GM21737 (cell line): Measurements from ENCODE around the gene ADGRV1.
A peak's percentile ranks its signal among the peaks of the same experiment; 100 is the strongest.

Experiments
- ATAC-seq: cut with Tn5 transposase; IDR thresholded peaks from one replicate; pipeline ENCODE4 v1.9.1; 2021; ENCODE audit warnings: mild to moderate bottlenecking, moderate library complexity; ENCODE audit not compliant: unreplicated experiment

ADGRV1 gene

GRCh38 chr5:91178461-91178860, 619.9 kb downstream of the ADGRV1 start:
- ATAC-seq, result no peak

- ATAC-seq, result no peak
These were observed 620.4 kb downstream of the ADGRV1 start for GRCh38 chr5:91179018-91179417.

DNA sequence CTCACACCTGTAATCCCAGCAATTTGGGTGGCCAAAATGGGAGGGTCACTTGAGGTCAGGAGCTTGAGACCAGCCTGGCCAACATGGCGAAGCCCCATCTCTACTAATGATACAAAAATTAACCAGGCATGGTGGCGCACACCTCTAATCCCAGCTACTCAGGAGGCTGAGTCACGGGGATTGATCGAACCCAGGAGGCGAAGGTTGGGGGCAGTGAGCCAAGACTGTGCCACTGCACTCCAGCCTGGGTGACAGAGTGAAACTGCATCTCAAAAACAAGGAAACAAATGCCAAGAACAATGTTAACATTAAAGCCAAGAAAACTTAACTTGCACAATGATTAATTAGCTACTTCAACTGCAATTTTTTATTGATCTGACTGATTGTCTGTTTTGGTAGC, 621.9 kb downstream of the ADGRV1 start:
- ATAC-seq, result no peak

DNA sequence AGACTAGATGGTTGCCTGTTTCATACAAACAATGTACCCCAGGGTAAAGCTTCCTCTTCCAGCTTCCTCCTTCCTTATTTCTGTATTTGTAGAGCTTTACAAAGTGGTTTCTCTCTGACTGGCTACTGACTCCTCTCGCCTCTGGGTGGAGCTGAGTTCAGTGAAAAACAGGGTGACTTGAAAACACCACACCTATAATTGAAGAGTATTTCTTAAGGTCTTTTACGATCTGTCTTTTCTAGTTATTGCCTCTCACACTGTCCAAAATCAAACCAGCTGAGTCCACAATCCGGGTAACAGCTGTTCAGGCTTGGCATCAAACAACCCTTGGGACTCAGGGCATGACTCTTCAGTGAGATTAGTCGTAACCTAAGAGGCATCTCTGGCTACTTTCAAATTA, 624.2 kb downstream of the ADGRV1 start:
- ATAC-seq, result peak; percentile 52

- ATAC-seq, result no peak
These were observed 625.1 kb downstream of the ADGRV1 start for GRCh38 chr5:91183743-91184142.

GRCh38 chr5:91186101-91186500, 627.5 kb downstream of the ADGRV1 start:
- no peak for ATAC-seq

GRCh38 chr5:91187032-91187431, 628.4 kb downstream of the ADGRV1 start:
- ATAC-seq, result no peak

DNA sequence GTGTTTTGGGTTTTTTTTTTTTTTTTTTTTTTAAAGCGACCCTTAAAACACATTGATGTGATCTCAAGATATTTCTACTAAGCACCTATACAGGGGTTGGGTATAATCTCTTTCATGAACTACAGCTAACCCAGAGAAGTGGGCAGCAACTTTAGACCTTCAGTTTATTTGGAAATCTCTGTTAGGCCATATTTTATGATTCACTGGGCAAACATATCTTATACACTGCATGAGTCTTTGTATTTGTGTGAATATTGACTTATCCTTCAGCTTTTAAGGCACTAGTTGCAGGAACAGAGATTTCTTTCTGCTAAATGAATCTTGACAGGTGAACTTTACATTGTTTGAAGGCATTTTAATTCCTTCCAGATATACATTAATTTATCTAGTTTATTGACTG, 630.2 kb downstream of the ADGRV1 start:
- no peak for ATAC-seq

DNA sequence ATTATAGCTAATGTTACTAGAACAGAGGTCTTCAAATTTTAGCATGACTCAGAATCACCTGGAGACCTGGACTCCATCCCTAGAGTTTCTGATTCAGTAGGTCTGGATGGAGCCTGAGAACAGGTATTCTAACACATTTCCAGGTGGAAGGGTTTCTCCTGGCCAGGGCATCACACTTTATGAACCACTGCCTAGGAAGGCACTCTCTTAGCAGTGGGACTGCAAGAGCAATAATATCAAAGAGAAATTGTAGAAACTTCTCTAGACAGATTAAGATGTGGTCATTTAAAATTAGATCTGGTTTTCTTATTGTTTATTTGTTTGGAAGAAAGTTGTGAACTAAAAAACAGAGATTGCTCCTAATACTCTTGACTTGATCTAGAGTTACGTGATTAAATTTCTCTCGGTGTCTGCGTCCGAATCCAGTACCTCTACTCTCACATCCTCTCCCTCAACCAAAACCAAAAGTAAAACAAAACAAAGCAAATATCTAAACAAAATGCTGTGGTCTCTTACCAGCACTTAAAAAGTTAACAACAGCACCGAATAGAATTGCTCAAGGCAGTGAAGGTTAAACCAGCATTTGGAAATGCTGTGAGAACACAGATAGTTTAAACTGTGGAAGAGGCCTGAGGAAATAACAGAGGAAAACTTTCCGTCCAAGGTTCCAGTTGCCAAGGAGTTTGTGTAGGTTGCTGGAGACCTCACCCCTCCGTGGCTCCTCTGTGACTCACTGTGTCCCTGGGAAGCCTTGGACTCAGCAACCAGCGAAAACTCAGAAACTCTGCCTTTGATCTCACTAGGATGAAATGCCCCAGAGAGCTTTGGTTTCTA, 631.1 kb downstream of the ADGRV1 start:
- ATAC-seq, result no peak

- no peak for ATAC-seq
These were observed 631.7 kb downstream of the ADGRV1 start for GRCh38 chr5:91190314-91190690.

- ATAC-seq, result no peak
These were observed 636.3 kb downstream of the ADGRV1 start for GRCh38 chr5:91194824-91195381.

DNA sequence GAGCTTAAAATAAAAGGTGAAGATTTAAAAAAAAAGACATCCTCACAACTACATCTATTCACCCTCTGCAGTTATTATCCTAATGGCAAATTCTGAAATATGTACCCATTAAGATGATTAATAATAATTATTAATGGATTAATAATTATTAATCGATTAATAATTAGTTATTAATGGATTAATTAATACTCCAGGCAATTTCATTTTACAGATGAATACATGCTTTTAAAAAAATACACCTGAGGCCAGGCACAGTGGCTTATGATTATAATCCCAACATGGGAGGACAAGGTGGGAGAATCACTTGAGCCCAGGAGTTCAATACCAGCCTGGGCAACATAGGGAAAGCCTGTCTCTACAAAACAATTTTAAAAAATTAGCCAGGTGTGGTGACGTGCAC, 642.1 kb downstream of the ADGRV1 start:
- ATAC-seq, result no peak

- ATAC-seq, result no peak
These were observed 647.5 kb downstream of the ADGRV1 start for GRCh38 chr5:91206103-91206502.

GRCh38 chr5:91206734-91207133, 648.1 kb downstream of the ADGRV1 start:
- ATAC-seq, result no peak

- ATAC-seq, result no peak
These were observed 648.7 kb downstream of the ADGRV1 start for GRCh38 chr5:91207248-91207647.

DNA sequence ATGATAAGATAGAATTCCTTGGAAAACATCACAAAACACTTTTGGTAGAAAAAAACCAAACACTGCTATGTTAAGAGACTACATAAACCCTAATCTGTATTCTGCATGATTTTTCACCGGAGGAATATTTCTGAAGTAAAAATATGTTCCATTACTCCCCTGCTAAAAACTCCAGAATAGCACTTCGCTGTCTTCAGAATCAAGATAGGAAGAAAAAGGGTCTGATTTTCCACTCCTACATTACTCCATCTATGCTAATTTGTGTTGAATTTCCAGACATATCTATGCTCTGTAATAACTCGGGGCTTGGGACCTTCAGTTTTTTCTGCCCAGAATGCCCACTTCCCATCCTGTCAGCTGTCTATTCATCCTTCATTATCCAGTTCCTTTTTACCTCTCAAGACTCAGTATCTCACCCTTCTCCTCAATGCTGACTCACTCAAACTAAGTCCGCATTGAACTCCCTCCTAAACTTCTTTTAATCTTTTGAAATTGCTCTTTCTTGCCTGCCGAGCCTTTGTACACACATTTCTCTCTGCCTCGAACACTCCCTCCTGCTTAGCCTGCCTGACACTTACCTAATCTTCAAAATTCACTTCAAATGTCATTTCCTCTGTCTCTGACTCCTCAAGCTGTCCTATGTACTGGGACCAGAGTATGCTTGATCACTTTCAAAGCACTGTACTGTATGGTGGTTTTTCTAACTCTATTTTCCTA, 653.6 kb downstream of the ADGRV1 start:
- no peak for ATAC-seq

DNA sequence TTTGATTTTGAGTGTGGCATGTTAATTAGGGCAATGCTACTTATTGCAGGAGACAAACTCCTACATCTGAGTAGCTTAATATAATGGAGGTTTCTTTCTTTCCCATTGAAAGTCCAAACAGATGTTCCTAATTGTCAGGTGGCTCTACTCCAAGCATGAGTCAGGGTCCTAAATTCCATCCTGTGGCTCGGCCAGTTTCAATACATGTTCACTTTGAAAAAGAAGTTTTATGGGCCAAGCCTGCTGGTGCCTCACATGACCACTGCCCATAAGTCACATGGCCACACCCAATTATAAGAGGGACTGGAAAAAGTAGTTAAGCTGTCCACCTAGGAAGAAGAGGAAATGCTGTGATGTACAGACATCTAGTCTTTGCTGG, 654.1 kb downstream of the ADGRV1 start:
- no peak for ATAC-seq
